GM18505 (cell line): ENCODE measurements around the gene CCDC181.

ENCODE experiments used
- ATAC-seq: cut with Tn5 transposase; IDR thresholded peaks from one replicate; pipeline ENCODE4 v1.9.1; 2021; ENCODE audit not compliant: unreplicated experiment
- POLR2A ChIP-seq: IDR thresholded peaks from 4 replicates; pipeline ENCODE4 v1.6.1; 2011; ENCODE audit warnings: borderline replicate concordance; ENCODE audit not compliant: insufficient read depth, insufficient read length; ENCODE audit errors: extremely low read depth

CCDC181 gene

GRCh38 chr1:169427081-169427641 lies at the start of gene CCDC181:
Gene CCDC181, minus strand, starts transcription at chr1:169427474. Its CDS starts 2,547 bp downstream, at chr1:169424927.
- no peak for TF ChIP-seq POLR2A
- ATAC-seq = peak; percentile 94

DNA sequence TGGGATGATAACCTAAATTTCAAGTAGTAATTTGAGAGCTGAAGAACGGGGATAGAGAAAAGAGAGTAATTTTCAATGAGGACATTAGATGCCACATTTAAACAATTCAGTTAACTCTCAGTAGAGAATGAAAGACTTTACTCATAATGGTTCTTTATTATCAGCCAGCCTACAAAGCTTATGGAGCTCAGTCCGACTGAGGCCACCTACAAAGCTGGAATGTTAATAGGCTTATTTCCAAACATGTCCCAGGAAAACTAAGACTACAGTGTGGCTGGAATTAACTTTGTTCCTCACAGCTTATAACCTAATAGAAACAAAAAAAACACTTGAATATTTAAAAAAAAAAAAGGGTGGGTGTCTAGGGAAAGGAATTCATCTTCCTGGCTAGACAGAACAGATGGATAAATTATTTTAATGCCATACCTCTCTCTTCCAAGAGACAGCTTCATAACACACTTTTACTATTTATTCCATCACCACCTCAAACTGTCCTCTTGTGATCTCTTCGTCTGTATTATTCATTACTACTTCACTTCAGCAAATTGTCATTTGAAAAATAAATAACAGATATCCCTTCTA lies 48.6 kb upstream of the CCDC181 start:
- ATAC-seq = no peak
- TF ChIP-seq POLR2A = no peak

- TF ChIP-seq POLR2A = no peak
- ATAC-seq = no peak
These were observed 47.2 kb upstream of the CCDC181 start for GRCh38 chr1:169474302-169474995.

DNA sequence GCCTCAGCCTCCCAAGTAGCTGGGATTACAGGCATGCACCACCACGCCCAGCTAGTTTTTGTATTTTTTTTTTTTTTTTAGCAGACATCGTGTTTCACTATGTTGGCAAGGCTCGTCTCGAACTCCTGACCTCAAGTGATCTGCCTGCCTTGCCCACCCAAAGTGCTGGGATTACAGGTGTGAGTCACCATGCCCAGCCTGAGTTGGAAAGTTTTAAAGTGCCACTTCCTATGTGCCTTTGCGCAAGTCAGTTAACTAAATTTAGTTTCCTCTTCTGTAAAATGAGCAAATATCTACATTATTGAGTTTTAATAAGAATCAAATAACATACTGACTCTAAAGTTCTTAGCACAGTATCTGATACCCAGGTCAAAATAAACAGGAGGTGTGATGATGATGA lies 46.1 kb upstream of the CCDC181 start:
- no peak for TF ChIP-seq POLR2A
- ATAC-seq = no peak

DNA sequence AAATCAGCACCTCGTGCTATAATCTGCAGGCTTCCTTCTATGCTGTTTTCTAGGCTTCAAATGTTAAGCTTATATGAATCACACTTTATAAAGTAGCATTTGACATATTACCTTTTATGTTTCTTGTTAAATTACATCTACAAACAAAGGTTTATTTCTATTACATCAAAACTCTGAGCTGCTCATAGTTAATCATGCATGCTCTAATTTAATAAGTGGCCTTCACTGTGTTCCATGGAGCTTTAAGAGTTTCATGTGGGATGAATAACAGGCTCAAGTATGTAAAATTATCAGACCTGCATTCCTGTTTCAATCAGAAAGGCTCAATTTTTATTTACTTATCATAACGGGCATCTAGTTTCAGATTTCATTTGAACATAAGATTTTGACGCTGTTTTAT lies 45.5 kb upstream of the CCDC181 start:
- ATAC-seq = no peak
- no peak for TF ChIP-seq POLR2A

DNA sequence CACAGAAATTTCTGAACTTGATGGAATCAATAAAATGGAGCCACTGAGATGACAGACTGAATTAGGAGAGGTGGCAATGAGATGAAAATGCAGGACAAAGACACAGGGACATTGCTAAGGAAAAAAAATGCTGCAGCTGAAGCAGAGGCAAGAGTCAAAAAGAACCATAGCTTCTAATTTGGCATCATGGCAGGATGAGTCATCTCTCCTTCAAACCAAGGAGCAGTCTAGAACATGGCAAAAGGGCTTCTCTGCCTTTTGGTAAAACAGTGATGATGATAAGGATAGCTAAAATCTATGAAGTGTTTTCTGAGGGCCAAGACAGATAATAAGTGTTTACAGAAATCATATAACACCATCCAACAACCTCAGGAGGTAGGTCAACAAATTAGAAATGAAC lies 41.7 kb upstream of the CCDC181 start:
- TF ChIP-seq POLR2A = no peak
- no peak for ATAC-seq

DNA sequence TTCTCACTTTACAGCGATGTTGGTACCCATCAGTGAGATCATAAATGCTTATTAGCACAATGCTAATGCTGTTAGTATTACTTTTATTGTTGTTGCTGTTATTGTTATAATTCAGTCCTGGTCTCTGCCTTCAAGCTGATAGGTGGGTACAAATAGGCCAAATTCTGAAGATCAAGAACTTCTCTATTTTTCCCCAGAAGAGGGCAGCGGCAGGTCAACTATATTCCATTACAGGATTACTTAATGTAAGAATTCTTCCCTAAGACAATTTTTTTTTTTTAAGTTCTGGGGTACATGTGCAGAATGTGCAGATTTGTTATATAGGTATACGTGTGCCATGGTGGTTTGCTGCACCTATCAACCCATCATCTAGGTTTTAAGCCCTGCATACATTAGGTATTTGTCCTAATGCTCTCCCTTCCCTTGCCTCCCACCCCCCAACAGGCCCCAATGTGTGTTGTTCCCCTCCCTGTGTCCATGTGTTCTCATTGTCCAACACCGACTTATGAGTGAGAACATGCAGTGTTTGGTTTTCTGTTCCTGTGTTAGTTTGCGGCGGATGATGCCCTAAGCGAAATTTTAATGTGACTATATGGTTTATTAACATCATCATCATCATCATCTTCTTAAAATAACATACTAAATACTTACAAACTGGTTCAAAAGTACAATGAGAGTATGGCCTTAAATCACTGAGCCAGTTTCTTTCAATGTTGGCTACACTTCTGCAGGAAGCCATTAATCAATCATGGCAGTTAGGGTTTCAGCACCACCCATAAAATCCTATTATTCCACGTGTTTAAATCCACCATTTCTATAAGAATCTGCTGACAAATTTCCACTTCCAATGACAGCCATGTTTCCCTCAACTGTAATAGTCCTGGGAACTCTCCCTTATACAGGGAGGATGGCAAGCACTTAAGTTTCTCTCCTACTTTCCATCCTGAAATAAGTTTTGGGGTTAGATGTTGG lies 39.3 kb upstream of the CCDC181 start:
- no peak for ATAC-seq
- TF ChIP-seq POLR2A = no peak

DNA sequence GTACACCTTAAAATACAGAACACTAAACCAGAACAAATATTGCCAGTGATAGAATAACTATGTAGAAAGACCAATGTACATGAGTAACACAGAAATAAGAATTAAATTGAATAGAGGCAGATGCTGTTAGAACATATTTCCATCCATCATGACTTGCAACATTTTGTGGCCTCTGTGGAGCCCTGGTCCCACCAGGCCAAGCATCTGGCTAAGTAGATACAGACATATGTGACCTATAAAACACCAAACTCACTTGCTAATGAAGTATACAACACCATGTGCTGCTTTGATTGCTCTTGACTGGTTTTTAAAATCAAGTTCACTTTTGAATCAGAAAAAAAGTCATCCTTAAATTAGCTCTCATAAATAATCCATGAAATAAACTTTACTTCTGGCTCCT lies 38.0 kb upstream of the CCDC181 start:
- no peak for TF ChIP-seq POLR2A
- ATAC-seq = no peak

DNA sequence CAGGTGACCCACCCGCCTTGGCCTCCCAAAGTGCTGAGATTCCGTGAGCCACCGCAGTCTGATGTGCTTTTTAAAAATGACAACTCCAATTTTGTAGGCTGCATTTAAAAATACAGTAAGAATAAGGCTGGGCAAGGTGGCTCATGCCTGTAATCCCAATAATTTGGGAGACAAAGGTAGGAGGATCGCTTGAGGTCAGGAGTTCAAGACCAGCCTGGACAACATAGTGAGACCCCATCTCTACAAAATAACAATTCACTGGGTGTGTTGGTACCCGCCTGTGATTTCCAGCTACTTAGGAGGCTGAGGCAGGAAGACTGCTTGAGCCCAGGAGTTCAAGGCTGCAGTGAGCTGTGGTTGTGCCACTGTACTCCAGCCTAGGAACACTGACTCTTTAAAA lies 35.1 kb upstream of the CCDC181 start:
- no peak for ATAC-seq
- TF ChIP-seq POLR2A = no peak

DNA sequence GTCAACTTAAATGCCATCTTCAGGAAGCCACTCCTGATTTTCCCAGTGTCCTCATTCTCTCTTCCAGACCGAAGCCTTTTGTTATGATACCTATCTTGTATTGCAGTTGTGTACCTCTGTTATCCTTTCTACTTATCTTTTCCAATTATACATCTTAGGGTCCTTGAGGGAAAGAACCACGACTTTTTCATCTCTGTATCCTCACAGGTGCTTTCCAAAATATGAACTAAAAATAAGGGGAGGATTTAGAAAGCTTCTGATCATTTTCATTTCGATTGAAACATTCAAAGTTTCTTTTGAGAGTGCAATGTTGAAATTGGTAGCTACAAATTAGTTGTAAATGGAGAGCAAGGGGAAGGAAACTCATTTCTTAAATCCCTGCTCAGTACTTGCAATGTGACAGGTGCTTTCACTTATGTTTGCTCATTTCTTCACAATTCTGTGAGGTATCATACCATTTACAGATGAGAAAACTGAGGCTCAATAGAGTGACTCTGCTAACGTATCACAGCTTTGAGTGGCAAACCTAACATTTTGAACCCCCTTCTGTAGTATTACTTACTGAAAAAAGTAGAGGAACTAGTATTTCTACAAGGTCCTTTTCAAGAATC lies 34.2 kb upstream of the CCDC181 start:
- TF ChIP-seq POLR2A = no peak
- no peak for ATAC-seq

GRCh38 chr1:169460191-169460833 lies 33.0 kb upstream of the CCDC181 start:
- no peak for ATAC-seq
- TF ChIP-seq POLR2A = no peak

DNA sequence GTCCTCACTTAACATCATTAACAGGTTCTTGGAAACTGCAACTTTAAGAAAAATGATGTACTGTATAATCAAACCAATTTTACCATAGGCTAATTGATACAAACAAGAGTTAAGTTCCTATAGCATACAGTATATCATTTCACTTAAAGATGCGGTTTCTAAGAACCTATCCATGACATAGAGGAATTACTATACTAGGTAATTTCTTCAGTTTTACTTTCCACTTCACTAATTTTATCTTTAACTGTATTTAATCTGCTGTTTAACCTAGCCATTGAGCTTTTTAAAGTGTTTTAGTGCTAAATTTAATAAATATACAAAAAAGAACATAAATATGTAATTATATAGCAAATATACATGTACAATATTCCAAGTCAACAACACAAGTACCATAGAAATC lies 30.2 kb upstream of the CCDC181 start:
- ATAC-seq = no peak

GRCh38 chr1:169456029-169456428 lies 28.8 kb upstream of the CCDC181 start:
- no peak for TF ChIP-seq POLR2A
- no peak for ATAC-seq

More for the DNA sequence above, 30.2 kb upstream of the CCDC181 start:
- no peak for TF ChIP-seq POLR2A

- TF ChIP-seq POLR2A = no peak
- ATAC-seq = no peak
These were observed 25.6 kb upstream of the CCDC181 start for GRCh38 chr1:169452921-169453320.
